Stimulated activated CD4-positive, alpha-beta T cell treated with anti-CD3 and anti-CD28 coated beads, Interleukin-15, amount 100 ng/mL, for 48 hours (primary cell): ENCODE data around the gene RCOR1.

Source experiments
- DNase-seq, 2 donors: peaks; one replicate each; pipeline ENCODE4 v3.0.0-alpha.2; 2020; ENCODE audit warnings: low read depth in 2 of 2

Gene RCOR1

GRCh38 chr14:102678394-102678793, 85.9 kb downstream of the RCOR1 start:
- DNase-seq: no peak

- DNase-seq: no peak
These were observed 91.2 kb downstream of the RCOR1 start for GRCh38 chr14:102683399-102684297.

DNA sequence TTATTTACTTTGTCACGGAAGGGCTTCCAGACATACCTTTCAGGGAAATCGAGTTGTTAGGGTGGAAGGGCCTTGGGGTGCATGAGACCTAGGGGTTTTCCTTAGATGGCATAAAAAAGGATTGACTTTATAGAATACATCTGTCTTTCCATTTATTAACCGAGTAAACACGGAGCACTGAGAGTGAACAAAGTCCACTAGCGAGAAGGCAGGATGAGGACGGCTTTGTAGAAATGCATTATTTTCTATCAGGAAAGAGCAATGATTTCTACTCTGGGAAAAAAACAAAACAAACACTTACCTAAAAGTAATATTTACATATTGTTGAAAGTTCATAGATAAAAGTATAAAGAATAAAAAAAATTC, 91.8 kb downstream of the RCOR1 start:
- DNase-seq: no peak

- DNase-seq: no peak
These were observed 93.8 kb downstream of the RCOR1 start for GRCh38 chr14:102686196-102686801.

DNA sequence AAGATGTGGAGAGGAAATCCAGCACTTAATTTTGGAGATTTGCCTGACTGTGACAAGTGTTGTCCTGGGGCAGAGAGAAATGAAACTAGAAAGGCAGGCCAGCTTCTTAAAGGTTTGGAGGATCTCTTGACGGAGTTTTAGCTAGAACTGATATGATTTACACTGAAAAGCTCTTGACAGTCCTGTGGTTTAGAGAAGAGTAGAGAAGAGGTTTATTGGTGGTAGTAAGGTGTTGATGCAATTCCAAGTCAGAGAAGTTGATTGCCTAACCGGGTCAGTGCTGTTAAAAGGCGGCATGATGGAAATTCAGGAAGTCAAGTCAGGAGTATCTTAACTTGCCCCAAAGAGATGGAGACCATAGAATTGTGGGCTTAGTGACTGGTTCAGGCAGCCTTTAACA, 95.8 kb downstream of the RCOR1 start:
- DNase-seq: no peak

DNA sequence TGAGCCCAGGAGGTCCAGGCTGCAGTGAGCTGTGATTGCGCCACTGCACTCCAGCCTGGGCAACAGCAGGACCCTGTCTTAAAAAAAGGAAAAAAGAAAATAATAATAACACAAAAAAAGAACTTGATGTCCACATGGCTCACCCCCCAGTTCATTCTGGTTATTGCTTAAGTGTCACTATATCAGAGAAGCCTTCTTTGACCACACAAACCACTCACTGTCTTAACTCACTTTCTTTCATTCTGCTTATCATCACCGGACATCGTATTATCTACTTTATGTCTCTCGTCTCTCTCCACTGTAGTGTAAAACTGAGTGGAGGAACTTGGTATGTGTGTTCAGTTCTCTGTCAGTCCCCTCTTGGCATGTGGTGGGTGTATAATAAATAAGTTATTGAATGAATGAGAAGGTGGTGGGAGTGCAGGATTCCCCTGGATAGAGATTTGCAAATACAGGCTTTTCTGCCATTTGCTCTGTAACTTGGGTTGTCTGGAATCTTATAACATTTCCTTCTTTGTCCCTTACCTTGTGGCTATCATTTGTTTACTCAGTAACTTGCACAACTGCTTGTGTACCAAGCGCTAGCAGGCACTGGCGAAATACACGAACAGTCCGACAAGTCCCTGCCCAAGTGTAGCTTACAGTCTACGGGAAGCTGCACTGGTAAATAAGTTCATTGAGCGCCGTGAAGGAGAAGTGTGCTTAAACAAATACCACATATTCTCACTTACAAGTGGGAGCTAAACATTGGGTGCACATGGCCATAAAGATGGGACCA, 98.2 kb downstream of the RCOR1 start:
- no peak for DNase-seq

DNA sequence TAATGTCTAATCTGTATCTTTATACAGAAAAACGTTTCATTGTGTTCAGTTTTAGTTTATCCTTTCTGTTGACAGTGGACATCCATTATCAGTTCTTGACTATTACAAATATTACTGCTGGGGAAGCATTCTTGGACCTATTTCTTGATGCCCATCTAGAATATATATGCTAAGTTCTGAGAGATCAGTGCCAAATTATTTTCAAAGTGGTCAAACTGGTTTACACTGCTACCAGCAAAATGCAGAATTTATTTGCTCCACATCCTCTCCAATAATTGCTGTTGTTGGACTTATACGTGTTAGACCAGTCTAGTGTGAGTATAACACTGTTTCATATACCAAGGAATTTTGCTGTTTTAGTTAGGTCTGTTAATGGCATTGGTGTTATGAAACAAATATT, 99.3 kb downstream of the RCOR1 start:
- DNase-seq: no peak

- no peak for DNase-seq
These were observed 99.9 kb downstream of the RCOR1 start for GRCh38 chr14:102692334-102692733.

DNA sequence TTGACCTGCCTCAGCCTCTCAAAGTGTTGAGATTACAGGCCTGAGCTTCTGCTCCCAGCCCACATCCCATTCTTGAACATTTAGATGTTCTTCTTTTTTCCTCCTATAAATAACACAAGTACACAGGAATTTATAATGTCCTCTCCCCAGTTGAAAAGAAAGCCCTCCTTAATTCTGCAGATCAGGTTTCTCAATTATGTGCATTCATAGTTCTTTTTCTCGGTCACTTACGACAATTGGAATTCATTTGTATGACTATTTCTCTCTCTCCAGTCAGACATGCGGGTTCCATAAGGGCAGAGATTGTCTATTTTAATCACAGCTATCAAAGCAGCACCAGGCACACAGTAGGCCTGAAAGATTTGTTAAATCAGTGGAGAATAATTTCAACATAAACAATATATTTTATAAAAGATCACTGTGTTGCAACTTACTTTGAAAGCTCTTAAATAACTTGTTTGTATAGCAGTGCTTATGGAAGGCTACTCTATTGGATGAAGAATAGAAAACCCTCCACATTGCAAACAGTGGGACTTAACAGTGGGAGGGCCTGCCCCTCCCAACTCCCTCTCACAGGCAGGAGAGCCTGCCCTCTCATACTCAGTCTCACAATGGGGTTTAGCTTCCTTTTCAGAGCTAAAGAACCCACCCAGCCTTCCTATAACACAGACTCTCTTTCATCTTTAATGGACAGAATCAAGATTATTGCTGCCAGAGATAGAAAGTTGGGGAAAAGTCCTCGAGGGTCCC, 100.7 kb downstream of the RCOR1 start:
- no peak for DNase-seq

DNA sequence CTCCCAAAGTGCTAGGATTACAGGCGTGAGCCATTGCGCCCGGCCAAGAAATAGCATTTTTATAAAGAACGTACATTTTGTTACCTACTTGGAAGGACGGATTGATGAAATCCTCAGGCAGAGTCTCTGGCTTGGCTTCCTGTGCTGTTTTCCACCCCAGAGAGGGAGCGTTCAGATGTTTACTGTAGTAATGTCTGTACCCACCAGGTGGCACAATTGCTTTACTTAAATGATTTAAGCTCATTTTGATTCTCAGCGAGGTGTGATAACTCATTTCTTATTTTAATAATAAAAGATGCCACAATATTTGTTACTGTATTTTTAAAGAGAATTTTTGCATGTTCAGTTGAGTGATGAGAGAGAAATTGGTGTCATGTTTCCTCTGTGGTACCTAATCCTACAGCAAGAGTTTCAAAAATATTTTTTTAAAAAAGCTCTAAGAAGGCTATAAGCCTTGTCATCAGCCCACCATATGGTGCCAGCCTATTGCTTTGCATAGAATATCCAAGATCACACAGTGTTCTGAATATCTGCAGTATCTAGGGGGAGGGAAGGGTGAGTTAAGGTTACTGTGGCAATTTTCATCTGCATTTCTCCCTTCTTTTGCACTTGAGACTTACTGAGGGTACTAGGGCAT, 102.2 kb downstream of the RCOR1 start:
- DNase-seq: peak; percentile 7 to 43

DNA sequence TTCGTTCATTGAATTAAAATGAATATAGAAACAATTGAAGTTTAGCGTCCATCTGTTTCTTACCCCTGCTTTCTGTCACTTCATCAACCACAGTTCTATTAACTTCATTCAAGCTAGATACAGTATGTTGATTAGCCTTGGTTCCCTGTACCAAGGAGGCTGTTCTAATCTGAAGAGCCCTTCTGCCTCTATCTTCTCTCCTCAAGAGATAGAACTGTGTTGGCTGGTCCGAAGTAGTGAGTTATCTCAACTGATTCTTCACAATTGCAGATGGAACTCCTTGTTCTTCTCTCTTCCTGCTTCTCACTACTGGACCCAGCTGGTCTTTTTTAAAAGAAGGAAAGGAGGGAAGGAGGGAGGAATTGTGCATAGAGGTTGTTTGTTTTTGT, 102.7 kb downstream of the RCOR1 start:
- DNase-seq: no peak

DNA sequence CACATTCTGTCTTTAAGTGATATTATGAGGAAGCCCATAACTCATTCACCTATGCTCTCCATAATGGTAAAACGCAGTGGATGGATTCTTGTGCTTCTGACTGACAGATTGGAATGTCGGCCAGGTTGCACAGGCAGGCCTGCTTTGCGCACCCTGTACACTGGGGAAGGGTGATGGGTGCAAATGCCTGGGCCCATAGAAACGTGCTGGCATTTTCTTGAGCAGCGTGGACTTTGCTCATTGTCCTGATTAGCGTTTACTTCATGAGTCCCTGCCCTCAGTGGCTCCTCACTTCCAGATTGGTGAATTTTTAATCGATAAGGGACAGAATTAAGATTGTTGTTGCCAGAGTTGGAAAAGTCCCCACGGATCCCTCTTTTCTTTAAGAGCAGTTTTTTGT, 103.9 kb downstream of the RCOR1 start:
- DNase-seq: no peak

GRCh38 chr14:102696856-102697495, 104.5 kb downstream of the RCOR1 start:
- no peak for DNase-seq

- DNase-seq: no peak
These were observed 105.1 kb downstream of the RCOR1 start for GRCh38 chr14:102697501-102697900.

GRCh38 chr14:102699416-102700110, 107.1 kb downstream of the RCOR1 start:
- no peak for DNase-seq

GRCh38 chr14:102708494-102708893, 116.0 kb downstream of the RCOR1 start:
- DNase-seq: no peak

- DNase-seq: no peak
These were observed 118.8 kb downstream of the RCOR1 start for GRCh38 chr14:102711207-102711606.

DNA sequence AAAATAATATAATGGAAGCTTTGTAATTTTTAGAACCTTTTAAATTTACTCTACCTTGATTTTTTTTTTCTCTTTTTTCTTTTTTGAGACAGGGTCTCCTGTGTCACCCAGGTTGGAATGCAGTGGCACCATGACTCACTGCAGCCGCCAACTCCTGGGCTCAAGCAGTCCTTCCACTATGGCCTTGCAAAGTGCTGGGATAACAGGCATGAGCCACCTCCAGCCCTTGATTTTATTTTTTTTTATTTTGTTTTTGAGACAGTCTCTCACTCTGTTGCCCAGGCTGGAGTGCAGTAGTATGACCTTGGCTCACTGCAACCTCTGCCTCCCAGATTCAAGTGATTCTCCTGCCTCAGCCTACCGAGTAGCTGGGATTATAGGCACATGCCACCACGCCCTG, 119.5 kb downstream of the RCOR1 start:
- no peak for DNase-seq

GRCh38 chr14:102717276-102717675, 124.8 kb downstream of the RCOR1 start:
- no peak for DNase-seq

- DNase-seq: no peak
These were observed 130.2 kb downstream of the RCOR1 start for GRCh38 chr14:102722646-102723045.
